Neural cell (in vitro differentiated cells): ENCODE results near the gene ACVRL1. TPM values are rescaled to one million over a fixed set of nuclear protein-coding genes. Genes with fewer than 3 reads are reported as not detected.

Experiments
- H2AFZ ChIP-seq: fragments of 200-600, 300-800 bp; sonication (generic), shearing (Covaris generic); 2 replicates; pipeline ENCODE4 v1.6.0; 2014; ENCODE audit warnings: low read depth, mild to moderate bottlenecking, antibody characterized with exemption, low read length, moderate library complexity
- H3F3A ChIP-seq: fragments of 200-600 bp; shearing (Covaris generic); 2 replicates; pipeline ENCODE4 v1.6.1; 2016; ENCODE audit warnings: mild to moderate bottlenecking, moderate library complexity, mixed read lengths, antibody characterized with exemption, low read length; ENCODE audit not compliant: insufficient read depth, poor library complexity, severe bottlenecking
- H3K27ac ChIP-seq: fragments of 200-600, 300-800 bp; sonication (generic), shearing (Covaris generic); 2 replicates; pipeline ENCODE4 v1.5.1; 2014; ENCODE audit warnings: mild to moderate bottlenecking, low read length, moderate library complexity
- H3K27me3 ChIP-seq: fragments of 300-800, 200-600 bp; sonication (generic), shearing (Covaris generic); 2 replicates; pipeline ENCODE4 v1.6.0; 2014; ENCODE audit warnings: mild to moderate bottlenecking, low read depth, low read length, moderate library complexity; ENCODE audit not compliant: insufficient read depth
- H3K36me3 ChIP-seq: fragments of 300-800, 200-600 bp; sonication (generic), shearing (Covaris generic); 2 replicates; pipeline ENCODE4 v1.5.1; 2014; ENCODE audit warnings: mild to moderate bottlenecking, antibody characterized with exemption, low read length, moderate library complexity; ENCODE audit not compliant: insufficient read depth
- H3K4me2 ChIP-seq: fragments of 300-800, 200-600 bp; sonication (generic), shearing (Covaris generic); 2 replicates; pipeline ENCODE4 v1.6.0; 2014; ENCODE audit warnings: mild to moderate bottlenecking, low read length
- H3K4me3 ChIP-seq: fragments of 300-800, 200-600 bp; sonication (generic), shearing (Covaris generic); 2 replicates; pipeline ENCODE4 v1.5.1; 2014; ENCODE audit warnings: mild to moderate bottlenecking, low read length, moderate library complexity
- H3K79me2 ChIP-seq: fragments of 200-600 bp; shearing (Covaris generic); replicated peaks from 2 replicates; pipeline ENCODE4 v1.6.0; 2014; ENCODE audit warnings: mild to moderate bottlenecking, low read length, moderate library complexity; ENCODE audit not compliant: insufficient read depth
- H3K9ac ChIP-seq: fragments of 300-800, 200-600 bp; sonication (generic), shearing (Covaris generic); 2 replicates; pipeline ENCODE4 v1.6.1; 2016; ENCODE audit warnings: mild to moderate bottlenecking, low read length, mixed read lengths
- H3K9me2 ChIP-seq: fragments of 200-600 bp; shearing (Covaris generic); 2 replicates; pipeline ENCODE4 v1.6.1; 2016; ENCODE audit warnings: mild to moderate bottlenecking, low read length, mixed read lengths; ENCODE audit not compliant: insufficient read depth
- H3K9me3 ChIP-seq: fragments of 200-600, 300-800 bp; sonication (generic), shearing (Covaris generic); 2 replicates; pipeline ENCODE4 v1.6.1; 2016; ENCODE audit warnings: mild to moderate bottlenecking, mixed run types, low read length, moderate library complexity, mixed read lengths
- H4K20me1 ChIP-seq: fragments of 200-600 bp; shearing (Covaris generic); 2 replicates; pipeline ENCODE4 v1.6.1; 2016; ENCODE audit warnings: mild to moderate bottlenecking, mixed run types; ENCODE audit not compliant: insufficient read depth
- EP300 ChIP-seq: fragments of 450-650 bp; conservative IDR thresholded peaks from 2 replicates; pipeline ENCODE4 v1.6.1; 2014; ENCODE audit warnings: antibody characterized with exemption, mild to moderate bottlenecking, moderate library complexity; ENCODE audit not compliant: poor library complexity, severe bottlenecking
- EZH2 ChIP-seq: fragments of 200-600, 300-800 bp; shearing (Covaris generic), sonication (generic); IDR thresholded peaks from 2 replicates; pipeline ENCODE4 v1.6.1; 2014; ENCODE audit warnings: antibody characterized with exemption, low read length, borderline replicate concordance, mild to moderate bottlenecking; ENCODE audit not compliant: insufficient read depth, poor library complexity, severe bottlenecking
- MXI1 ChIP-seq: fragments of 450-650 bp; conservative IDR thresholded peaks from 2 replicates; pipeline ENCODE4 v1.6.1; 2014; ENCODE audit warnings: antibody characterized with exemption, mild to moderate bottlenecking; ENCODE audit not compliant: poor library complexity, severe bottlenecking
- POLR2AphosphoS5 ChIP-seq: IDR thresholded peaks from 2 replicates; pipeline ENCODE4 v1.6.1; 2012
- RAD21 ChIP-seq: fragments of 450-650 bp; conservative IDR thresholded peaks from 2 replicates; pipeline ENCODE4 v1.6.1; 2014; ENCODE audit warnings: antibody characterized with exemption, mild to moderate bottlenecking, moderate library complexity
- SMC3 ChIP-seq: fragments of 450-650 bp; conservative IDR thresholded peaks from 2 replicates; pipeline ENCODE4 v1.6.1; 2014; ENCODE audit warnings: antibody characterized with exemption, mild to moderate bottlenecking, moderate library complexity; ENCODE audit not compliant: poor library complexity
- TAF1 ChIP-seq: IDR thresholded peaks from 2 replicates; pipeline ENCODE4 v1.6.1; 2012; ENCODE audit warnings: low read depth
- polyA plus RNA-seq: library from polyadenylated mRNA; depleted of rRNA; stranded (reverse); fragments of >200 nt; gene quantifications from 2 replicates; pipeline ENCODE4 v1.2.3, GENCODE V29; 2014
- TF ChIP-seq, protein P1 (sequence below): fragments of 450-650 bp; IDR thresholded peaks from 2 replicates; pipeline ENCODE4 v1.5.1; 2014; ENCODE audit warnings: antibody characterized with exemption, mild to moderate bottlenecking, moderate library complexity; ENCODE audit not compliant: poor library complexity, severe bottlenecking
- TF ChIP-seq, protein P2 (sequence below): IDR thresholded peaks from 2 replicates; pipeline ENCODE4 v1.6.1; 2012; ENCODE audit warnings: borderline replicate concordance

Gene ACVRL1
- polyA plus RNA-seq, 1 donor from 2014 or later = not detected

- Histone ChIP-seq H2AFZ (no peak overlapping the region), H3K9ac (no peak overlapping the region), H3K36me3 (no peaks in the 10 kb centered on the region), H3K27me3 (no peaks in the 10 kb centered on the region), H3K27ac (no peak overlapping the region), H3K4me3 (no peak overlapping the region), H3F3A (no peaks in the 10 kb centered on the region), H4K20me1 (peaks cover 19% of the 10 kb centered on the region), H3K79me2 (peaks cover 78% of the 10 kb centered on the region), H3K9me2 (no peaks in the 10 kb centered on the region), H3K4me2 (no peak overlapping the region), H3K9me3 (no peaks in the 10 kb centered on the region)
- TF ChIP-seq, protein P1, sequence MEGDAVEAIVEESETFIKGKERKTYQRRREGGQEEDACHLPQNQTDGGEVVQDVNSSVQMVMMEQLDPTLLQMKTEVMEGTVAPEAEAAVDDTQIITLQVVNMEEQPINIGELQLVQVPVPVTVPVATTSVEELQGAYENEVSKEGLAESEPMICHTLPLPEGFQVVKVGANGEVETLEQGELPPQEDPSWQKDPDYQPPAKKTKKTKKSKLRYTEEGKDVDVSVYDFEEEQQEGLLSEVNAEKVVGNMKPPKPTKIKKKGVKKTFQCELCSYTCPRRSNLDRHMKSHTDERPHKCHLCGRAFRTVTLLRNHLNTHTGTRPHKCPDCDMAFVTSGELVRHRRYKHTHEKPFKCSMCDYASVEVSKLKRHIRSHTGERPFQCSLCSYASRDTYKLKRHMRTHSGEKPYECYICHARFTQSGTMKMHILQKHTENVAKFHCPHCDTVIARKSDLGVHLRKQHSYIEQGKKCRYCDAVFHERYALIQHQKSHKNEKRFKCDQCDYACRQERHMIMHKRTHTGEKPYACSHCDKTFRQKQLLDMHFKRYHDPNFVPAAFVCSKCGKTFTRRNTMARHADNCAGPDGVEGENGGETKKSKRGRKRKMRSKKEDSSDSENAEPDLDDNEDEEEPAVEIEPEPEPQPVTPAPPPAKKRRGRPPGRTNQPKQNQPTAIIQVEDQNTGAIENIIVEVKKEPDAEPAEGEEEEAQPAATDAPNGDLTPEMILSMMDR = no peak
Observed at GRCh38 chr12:51962737-51963136, 55.4 kb downstream of the ACVRL1 start.

- Histone ChIP-seq H3K9me3 (no peaks in the 10 kb centered on the region), H3F3A (no peaks in the 10 kb centered on the region), H3K27me3 (no peaks in the 10 kb centered on the region), H3K4me2 (no peak overlapping the region), H3K36me3 (no peaks in the 10 kb centered on the region), H4K20me1 (peaks cover 19% of the 10 kb centered on the region), H3K79me2 (peaks cover 75% of the 10 kb centered on the region), H3K27ac (no peak overlapping the region), H3K9me2 (no peaks in the 10 kb centered on the region), H3K4me3 (no peak overlapping the region), H2AFZ (no peak overlapping the region), H3K9ac (no peak overlapping the region)
- TF ChIP-seq EP300 (no peak), MXI1 (no peak), POLR2AphosphoS5 (no peak), SMC3 (no peak), RAD21 (no peak), EZH2 (no peak), TAF1 (no peak)
- TF ChIP-seq, protein P1 = no peak
- TF ChIP-seq, protein P2, sequence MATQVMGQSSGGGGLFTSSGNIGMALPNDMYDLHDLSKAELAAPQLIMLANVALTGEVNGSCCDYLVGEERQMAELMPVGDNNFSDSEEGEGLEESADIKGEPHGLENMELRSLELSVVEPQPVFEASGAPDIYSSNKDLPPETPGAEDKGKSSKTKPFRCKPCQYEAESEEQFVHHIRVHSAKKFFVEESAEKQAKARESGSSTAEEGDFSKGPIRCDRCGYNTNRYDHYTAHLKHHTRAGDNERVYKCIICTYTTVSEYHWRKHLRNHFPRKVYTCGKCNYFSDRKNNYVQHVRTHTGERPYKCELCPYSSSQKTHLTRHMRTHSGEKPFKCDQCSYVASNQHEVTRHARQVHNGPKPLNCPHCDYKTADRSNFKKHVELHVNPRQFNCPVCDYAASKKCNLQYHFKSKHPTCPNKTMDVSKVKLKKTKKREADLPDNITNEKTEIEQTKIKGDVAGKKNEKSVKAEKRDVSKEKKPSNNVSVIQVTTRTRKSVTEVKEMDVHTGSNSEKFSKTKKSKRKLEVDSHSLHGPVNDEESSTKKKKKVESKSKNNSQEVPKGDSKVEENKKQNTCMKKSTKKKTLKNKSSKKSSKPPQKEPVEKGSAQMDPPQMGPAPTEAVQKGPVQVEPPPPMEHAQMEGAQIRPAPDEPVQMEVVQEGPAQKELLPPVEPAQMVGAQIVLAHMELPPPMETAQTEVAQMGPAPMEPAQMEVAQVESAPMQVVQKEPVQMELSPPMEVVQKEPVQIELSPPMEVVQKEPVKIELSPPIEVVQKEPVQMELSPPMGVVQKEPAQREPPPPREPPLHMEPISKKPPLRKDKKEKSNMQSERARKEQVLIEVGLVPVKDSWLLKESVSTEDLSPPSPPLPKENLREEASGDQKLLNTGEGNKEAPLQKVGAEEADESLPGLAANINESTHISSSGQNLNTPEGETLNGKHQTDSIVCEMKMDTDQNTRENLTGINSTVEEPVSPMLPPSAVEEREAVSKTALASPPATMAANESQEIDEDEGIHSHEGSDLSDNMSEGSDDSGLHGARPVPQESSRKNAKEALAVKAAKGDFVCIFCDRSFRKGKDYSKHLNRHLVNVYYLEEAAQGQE = no peak
Observed at GRCh38 chr12:51963477-51963876, 56.2 kb downstream of the ACVRL1 start.
